GM23338 (cell line): Measurements from ENCODE around the gene IGDCC3. TPM values are rescaled to one million over a fixed set of nuclear protein-coding genes. Genes with fewer than 3 reads are reported as not detected.

Experiments
- ATAC-seq: fragments of 200-7000 bp; cut with Tn5 transposase; 3 replicates; pipeline ENCODE4 v1.9.1; 2020
- DNase-seq: peaks from one replicate; pipeline ENCODE4 v3.0.0-alpha.2; 2015; ENCODE audit warnings: low spot score
- H2AFZ ChIP-seq: fragments of 200-600 bp; sonication (generic); 2 replicates; pipeline ENCODE4 v1.8.0; 2016; ENCODE audit warnings: antibody characterized with exemption, mild to moderate bottlenecking, moderate library complexity
- H3F3A ChIP-seq: fragments of 200-600 bp; sonication (generic); replicated peaks from 2 replicates; pipeline ENCODE4 v1.8.0; 2017; ENCODE audit warnings: antibody characterized with exemption, mixed run types, low read depth
- H3K27ac ChIP-seq: fragments of 200-600 bp; sonication (generic); 2 replicates; pipeline ENCODE4 v1.6.1; 2016; ENCODE audit warnings: low read depth
- H3K27me3 ChIP-seq: fragments of 200-600 bp; sonication (generic); 2 replicates; pipeline ENCODE4 v1.8.0; 2016; ENCODE audit warnings: mild to moderate bottlenecking, mixed run types, moderate library complexity; ENCODE audit not compliant: insufficient read depth
- H3K36me3 ChIP-seq: fragments of 200-600 bp; sonication (generic); 2 replicates; pipeline ENCODE4 v1.8.0; 2016; ENCODE audit warnings: mild to moderate bottlenecking; ENCODE audit not compliant: insufficient read depth
- H3K4me1 ChIP-seq: fragments of 200-600 bp; sonication (generic); 2 replicates; pipeline ENCODE4 v1.8.0; 2016; ENCODE audit warnings: mild to moderate bottlenecking, moderate library complexity; ENCODE audit not compliant: insufficient read depth
- H3K4me2 ChIP-seq: fragments of 200-600 bp; sonication (generic); 2 replicates; pipeline ENCODE4 v1.7.1; 2017; ENCODE audit warnings: mixed run types
- H3K4me3 ChIP-seq: fragments of 200-600 bp; sonication (generic); 2 replicates; pipeline ENCODE4 v1.6.1; 2016; ENCODE audit warnings: mixed run types
- H3K79me2 ChIP-seq: fragments of 200-600 bp; sonication (generic); replicated peaks from 2 replicates; pipeline ENCODE4 v1.8.0; 2017; ENCODE audit warnings: mild to moderate bottlenecking; ENCODE audit not compliant: insufficient read depth
- H3K9me2 ChIP-seq: fragments of 200-600 bp; sonication (generic); 2 replicates; pipeline ENCODE4 v1.8.0; 2017; ENCODE audit not compliant: insufficient read depth
- H4K20me1 ChIP-seq: fragments of 200-600 bp; sonication (generic); replicated peaks from 2 replicates; pipeline ENCODE4 v1.8.0; 2017; ENCODE audit warnings: mild to moderate bottlenecking; ENCODE audit not compliant: insufficient read depth
- H3K27ac Mint-ChIP-seq: 2 replicates; pipeline ENCODE4 v1.8.0; 2020; ENCODE audit warnings: inconsistent platforms, mild to moderate bottlenecking, moderate library complexity, mixed read lengths
- H3K27me3 Mint-ChIP-seq: 3 replicates; pipeline ENCODE4 v1.8.0; 2022; ENCODE audit warnings: low read depth, mild to moderate bottlenecking, moderate library complexity, mixed read lengths, inconsistent platforms; ENCODE audit not compliant: insufficient read depth, poor library complexity
- H3K36me3 Mint-ChIP-seq: 3 replicates; pipeline ENCODE4 v1.8.0; 2021; ENCODE audit warnings: low read depth, mild to moderate bottlenecking, inconsistent platforms, moderate library complexity, mixed read lengths
- H3K4me1 Mint-ChIP-seq: 3 replicates; pipeline ENCODE4 v1.8.0; 2020; ENCODE audit warnings: mild to moderate bottlenecking, inconsistent platforms, mixed read lengths
- H3K4me3 Mint-ChIP-seq: 3 replicates; pipeline ENCODE4 v1.8.0; 2021; ENCODE audit warnings: moderate library complexity, mild to moderate bottlenecking, inconsistent platforms, mixed read lengths
- H3K9me3 Mint-ChIP-seq: 3 replicates; pipeline ENCODE4 v1.8.0; 2020; ENCODE audit warnings: moderate library complexity, mild to moderate bottlenecking, inconsistent platforms, mixed read lengths
- EZH2phosphoT487 ChIP-seq: fragments of 200-600 bp; sonication (generic); IDR thresholded peaks from one replicate; pipeline ENCODE4 v1.8.1; 2018; ENCODE audit warnings: antibody characterized with exemption; ENCODE audit not compliant: unreplicated experiment
- NANOG ChIP-seq: IDR thresholded peaks from 2 replicates; pipeline ENCODE4 v1.6.1; 2016; ENCODE audit warnings: antibody characterized with exemption, borderline replicate concordance
- POLR2AphosphoS5 ChIP-seq: IDR thresholded peaks from 2 replicates; pipeline ENCODE4 v1.6.1; 2016; ENCODE audit warnings: antibody characterized with exemption, low read depth
- STAT1 ChIP-seq: IDR thresholded peaks from one replicate; pipeline ENCODE4 v1.6.1; 2016; ENCODE audit warnings: antibody characterized with exemption; ENCODE audit not compliant: unreplicated experiment
- ZNF331 ChIP-seq: fragments of 250-450 bp; sonication (Bioruptor Pico); IDR thresholded peaks from 2 replicates; pipeline ENCODE4 v1.5.0; 2020; ENCODE audit warnings: low read depth, mild to moderate bottlenecking, moderate library complexity
- polyA plus RNA-seq: library from polyadenylated mRNA; unstranded; fragments of >200 nt; fragmentation: Nextera tagmentation; extraction: Ambion mirVana; gene quantifications from 2 replicates; pipeline ENCODE4 v1.2.1, GENCODE V29; 2016
- total RNA-seq: library from RNA; depleted of rRNA; stranded (reverse); fragments of >200 nt; shearing (Covaris generic); gene quantifications from 2 replicates; pipeline ENCODE4 v1.2.3, GENCODE V29; 2014
- TF ChIP-seq, protein P1 (sequence below): fragments of 250-450 bp; sonication (Bioruptor Pico); IDR thresholded peaks from 2 replicates; pipeline ENCODE4 v1.5.0; 2020; ENCODE audit warnings: mild to moderate bottlenecking, moderate library complexity
- TF ChIP-seq, protein P2 (sequence below), 2 experiments: fragments of 200-600 bp in 1 of 2; sonication (generic) in 1 of 2; conservative IDR thresholded peaks; 2 replicates each; pipeline versions ENCODE4 v1.5.1 to v1.6.1; 2016 to 2017; ENCODE audit warnings: antibody characterized with exemption in 2 of 2, low read depth in 2 of 2, mild to moderate bottlenecking in 2 of 2, moderate library complexity in 1 of 2
- TF ChIP-seq, protein P3 (sequence below): IDR thresholded peaks from 2 replicates; pipeline ENCODE4 v1.6.1; 2016; ENCODE audit warnings: antibody characterized with exemption

IGDCC3 gene
- total and polyA plus RNA-seq, 2 experiments from 2014 or later, result 15.3 to 30.7 TPM

GRCh38 chr15:65329288-65329983, 48.4 kb downstream of the IGDCC3 start (continued):
- TF ChIP-seq, protein P1, sequence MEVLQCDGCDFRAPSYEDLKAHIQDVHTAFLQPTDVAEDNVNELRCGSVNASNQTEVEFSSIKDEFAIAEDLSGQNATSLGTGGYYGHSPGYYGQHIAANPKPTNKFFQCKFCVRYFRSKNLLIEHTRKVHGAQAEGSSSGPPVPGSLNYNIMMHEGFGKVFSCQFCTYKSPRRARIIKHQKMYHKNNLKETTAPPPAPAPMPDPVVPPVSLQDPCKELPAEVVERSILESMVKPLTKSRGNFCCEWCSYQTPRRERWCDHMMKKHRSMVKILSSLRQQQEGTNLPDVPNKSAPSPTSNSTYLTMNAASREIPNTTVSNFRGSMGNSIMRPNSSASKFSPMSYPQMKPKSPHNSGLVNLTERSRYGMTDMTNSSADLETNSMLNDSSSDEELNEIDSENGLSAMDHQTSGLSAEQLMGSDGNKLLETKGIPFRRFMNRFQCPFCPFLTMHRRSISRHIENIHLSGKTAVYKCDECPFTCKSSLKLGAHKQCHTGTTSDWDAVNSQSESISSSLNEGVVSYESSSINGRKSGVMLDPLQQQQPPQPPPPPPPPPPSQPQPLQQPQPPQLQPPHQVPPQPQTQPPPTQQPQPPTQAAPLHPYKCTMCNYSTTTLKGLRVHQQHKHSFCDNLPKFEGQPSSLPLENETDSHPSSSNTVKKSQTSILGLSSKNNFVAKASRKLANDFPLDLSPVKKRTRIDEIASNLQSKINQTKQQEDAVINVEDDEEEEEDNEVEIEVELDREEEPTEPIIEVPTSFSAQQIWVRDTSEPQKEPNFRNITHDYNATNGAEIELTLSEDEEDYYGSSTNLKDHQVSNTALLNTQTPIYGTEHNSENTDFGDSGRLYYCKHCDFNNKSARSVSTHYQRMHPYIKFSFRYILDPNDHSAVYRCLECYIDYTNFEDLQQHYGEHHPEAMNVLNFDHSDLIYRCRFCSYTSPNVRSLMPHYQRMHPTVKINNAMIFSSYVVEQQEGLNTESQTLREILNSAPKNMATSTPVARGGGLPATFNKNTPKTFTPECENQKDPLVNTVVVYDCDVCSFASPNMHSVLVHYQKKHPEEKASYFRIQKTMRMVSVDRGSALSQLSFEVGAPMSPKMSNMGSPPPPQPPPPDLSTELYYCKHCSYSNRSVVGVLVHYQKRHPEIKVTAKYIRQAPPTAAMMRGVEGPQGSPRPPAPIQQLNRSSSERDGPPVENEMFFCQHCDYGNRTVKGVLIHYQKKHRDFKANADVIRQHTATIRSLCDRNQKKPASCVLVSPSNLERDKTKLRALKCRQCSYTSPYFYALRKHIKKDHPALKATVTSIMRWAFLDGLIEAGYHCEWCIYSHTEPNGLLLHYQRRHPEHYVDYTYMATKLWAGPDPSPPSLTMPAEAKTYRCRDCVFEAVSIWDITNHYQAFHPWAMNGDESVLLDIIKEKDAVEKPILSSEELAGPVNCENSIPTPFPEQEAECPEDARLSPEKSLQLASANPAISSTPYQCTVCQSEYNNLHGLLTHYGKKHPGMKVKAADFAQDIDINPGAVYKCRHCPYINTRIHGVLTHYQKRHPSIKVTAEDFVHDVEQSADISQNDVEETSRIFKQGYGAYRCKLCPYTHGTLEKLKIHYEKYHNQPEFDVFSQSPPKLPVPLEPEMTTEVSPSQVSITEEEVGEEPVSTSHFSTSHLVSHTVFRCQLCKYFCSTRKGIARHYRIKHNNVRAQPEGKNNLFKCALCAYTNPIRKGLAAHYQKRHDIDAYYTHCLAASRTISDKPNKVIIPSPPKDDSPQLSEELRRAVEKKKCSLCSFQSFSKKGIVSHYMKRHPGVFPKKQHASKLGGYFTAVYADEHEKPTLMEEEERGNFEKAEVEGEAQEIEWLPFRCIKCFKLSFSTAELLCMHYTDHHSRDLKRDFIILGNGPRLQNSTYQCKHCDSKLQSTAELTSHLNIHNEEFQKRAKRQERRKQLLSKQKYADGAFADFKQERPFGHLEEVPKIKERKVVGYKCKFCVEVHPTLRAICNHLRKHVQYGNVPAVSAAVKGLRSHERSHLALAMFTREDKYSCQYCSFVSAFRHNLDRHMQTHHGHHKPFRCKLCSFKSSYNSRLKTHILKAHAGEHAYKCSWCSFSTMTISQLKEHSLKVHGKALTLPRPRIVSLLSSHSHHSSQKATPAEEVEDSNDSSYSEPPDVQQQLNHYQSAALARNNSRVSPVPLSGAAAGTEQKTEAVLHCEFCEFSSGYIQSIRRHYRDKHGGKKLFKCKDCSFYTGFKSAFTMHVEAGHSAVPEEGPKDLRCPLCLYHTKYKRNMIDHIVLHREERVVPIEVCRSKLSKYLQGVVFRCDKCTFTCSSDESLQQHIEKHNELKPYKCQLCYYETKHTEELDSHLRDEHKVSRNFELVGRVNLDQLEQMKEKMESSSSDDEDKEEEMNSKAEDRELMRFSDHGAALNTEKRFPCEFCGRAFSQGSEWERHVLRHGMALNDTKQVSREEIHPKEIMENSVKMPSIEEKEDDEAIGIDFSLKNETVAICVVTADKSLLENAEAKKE (CRISPR knock-in tag), result no peak
- no peak for TF ChIP-seq NANOG
- TF ChIP-seq STAT1, result no peak

GRCh38 chr15:65328506-65329287, 49.1 kb downstream of the IGDCC3 start:
- 0 out of 2 replicates have a peak, but pooled peaks cover 15% of the 10 kb centered on the region for H3F3A ChIP-seq
- ATAC-seq, result no peak
- Mint-ChIP-seq H3K27me3 (peaks cover 5% of the 10 kb centered on the region), H3K36me3 (peaks cover 32% of the 10 kb centered on the region), H3K4me1 (peaks cover 25% of the 10 kb centered on the region), H3K27ac (no peak overlapping the region), H3K4me3 (no peak overlapping the region), H3K9me3 (no peaks in the 10 kb centered on the region; the same call in 2 of the 3 replicates)
- no peaks in the 10 kb centered on the region for H3K27me3 ChIP-seq
- no peaks in the 10 kb centered on the region for H3K79me2 ChIP-seq
- no peak overlapping the region for H3K27ac ChIP-seq
- H2AFZ ChIP-seq, result no peak overlapping the region
- H4K20me1 ChIP-seq, result no peaks in the 10 kb centered on the region; the same call in 1 of the 2 replicates
- H3K4me3 ChIP-seq, result no peak overlapping the region
- peaks cover 23% of the 10 kb centered on the region for H3K4me1 ChIP-seq
- H3K36me3 ChIP-seq, result no peaks in the 10 kb centered on the region
- H3K4me2 ChIP-seq, result no peak overlapping the region
- DNase-seq, result no peak
- no peaks in the 10 kb centered on the region for H3K9me2 ChIP-seq
- TF ChIP-seq, protein P2, sequence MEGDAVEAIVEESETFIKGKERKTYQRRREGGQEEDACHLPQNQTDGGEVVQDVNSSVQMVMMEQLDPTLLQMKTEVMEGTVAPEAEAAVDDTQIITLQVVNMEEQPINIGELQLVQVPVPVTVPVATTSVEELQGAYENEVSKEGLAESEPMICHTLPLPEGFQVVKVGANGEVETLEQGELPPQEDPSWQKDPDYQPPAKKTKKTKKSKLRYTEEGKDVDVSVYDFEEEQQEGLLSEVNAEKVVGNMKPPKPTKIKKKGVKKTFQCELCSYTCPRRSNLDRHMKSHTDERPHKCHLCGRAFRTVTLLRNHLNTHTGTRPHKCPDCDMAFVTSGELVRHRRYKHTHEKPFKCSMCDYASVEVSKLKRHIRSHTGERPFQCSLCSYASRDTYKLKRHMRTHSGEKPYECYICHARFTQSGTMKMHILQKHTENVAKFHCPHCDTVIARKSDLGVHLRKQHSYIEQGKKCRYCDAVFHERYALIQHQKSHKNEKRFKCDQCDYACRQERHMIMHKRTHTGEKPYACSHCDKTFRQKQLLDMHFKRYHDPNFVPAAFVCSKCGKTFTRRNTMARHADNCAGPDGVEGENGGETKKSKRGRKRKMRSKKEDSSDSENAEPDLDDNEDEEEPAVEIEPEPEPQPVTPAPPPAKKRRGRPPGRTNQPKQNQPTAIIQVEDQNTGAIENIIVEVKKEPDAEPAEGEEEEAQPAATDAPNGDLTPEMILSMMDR (conservative IDR thresholded peaks at IDR 0.05; ENCODE audit: low read depth in 2 of 2), result no peak
- TF ChIP-seq ZNF331, result no peak
- TF ChIP-seq EZH2phosphoT487, result no peak
- no peak for TF ChIP-seq POLR2AphosphoS5
- TF ChIP-seq, protein P3, sequence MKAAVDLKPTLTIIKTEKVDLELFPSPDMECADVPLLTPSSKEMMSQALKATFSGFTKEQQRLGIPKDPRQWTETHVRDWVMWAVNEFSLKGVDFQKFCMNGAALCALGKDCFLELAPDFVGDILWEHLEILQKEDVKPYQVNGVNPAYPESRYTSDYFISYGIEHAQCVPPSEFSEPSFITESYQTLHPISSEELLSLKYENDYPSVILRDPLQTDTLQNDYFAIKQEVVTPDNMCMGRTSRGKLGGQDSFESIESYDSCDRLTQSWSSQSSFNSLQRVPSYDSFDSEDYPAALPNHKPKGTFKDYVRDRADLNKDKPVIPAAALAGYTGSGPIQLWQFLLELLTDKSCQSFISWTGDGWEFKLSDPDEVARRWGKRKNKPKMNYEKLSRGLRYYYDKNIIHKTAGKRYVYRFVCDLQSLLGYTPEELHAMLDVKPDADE, result no peak
